ENCODE measurements around the gene IGFN1.

- TF ChIP-seq CTCF (IDR thresholded peaks at IDR 0.05), result no peak
- no peak for TF ChIP-seq ZFX (IDR thresholded peaks at IDR 0.05; ENCODE audit: borderline replicate concordance)
Measured at GRCh38 chr1:201154389-201155165, 36.0 kb upstream of the IGFN1 start, which contains the start of gene TMEM9.

Data from 22Rv1 (cell line).